Activated CD4-positive, alpha-beta T cell treated with anti-CD3 and anti-CD28 coated beads, Interleukin-2, amount 50 U/mL, for 16 hours (primary cell): ENCODE measurements around the gene ELFN1.

Experiments used
- DNase-seq: peaks from one replicate; pipeline ENCODE4 v3.0.0-alpha.2; 2020

The ELFN1 gene

GRCh38 chr7:1745576-1746490, 75.8 kb downstream of the ELFN1 start:
- no peak for DNase-seq

GRCh38 chr7:1746491-1746975, 76.5 kb downstream of the ELFN1 start:
- no peak for DNase-seq

GRCh38 chr7:1747004-1747801, 77.1 kb downstream of the ELFN1 start:
- no peak for DNase-seq

DNA sequence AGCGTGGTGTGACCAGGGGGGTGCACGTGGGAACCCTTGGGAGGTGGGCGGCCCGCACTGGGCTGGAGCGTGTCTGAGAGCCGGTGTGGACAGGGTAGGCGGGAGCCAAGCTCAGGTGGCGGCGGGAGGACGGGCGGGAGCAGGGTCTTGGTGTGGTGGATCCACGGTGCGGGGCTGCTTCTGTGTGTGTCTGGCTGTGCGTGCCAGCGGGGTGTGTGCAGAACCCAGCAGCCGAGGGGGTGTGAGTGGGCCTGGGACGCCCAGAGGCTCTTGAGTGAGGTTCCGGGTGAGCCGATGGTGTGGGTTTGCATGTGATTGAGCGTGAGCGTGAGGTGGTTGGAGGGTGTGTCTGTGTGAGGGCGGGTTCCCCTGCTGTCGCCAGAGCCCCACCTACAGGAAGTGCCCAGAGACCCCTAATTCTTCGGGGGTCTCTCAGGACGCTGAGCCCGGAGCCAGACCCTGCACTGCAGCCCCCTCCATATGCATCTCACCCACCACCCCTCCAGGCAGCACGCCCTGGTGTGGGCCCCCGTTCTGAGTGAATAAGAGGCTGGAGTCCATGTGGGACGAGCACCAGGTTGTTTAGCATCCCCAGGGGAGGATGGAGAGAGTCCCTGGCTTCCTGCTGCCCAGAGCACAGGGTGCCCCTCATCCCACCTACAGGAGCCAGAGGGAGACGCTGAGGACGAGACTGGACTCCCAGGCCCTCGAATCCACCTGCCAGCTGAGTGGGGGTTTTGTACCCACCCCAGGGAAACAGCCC, 78.2 kb downstream of the ELFN1 start:
- DNase-seq, result no peak

GRCh38 chr7:1748839-1749173, 78.7 kb downstream of the ELFN1 start:
- no peak for DNase-seq

DNA sequence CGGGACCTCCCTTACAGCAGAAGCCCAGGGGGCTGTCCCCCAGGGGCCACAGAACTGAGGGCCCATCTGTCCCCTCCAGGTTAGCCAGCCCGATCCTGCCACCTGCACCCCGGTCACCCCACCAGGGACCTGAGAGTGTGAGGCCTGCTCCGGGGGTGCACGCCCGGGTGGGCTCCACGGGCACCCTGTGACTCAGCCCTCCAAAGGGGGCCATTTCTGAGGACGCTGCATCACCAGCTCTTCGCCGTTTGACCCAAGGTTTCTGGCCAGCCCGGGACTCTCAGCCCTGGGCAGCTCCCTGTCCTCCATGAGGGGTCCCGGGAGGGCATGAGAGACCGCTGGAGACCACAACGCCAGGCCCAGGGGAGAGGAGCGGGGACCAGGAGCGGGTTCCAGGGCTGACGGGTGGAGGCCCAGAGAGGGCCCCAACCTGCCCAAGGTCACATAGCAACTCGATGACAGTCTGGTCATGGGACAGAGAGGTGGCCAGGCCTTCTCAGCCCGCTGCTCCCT, 79.3 kb downstream of the ELFN1 start:
- DNase-seq, result no peak

DNA sequence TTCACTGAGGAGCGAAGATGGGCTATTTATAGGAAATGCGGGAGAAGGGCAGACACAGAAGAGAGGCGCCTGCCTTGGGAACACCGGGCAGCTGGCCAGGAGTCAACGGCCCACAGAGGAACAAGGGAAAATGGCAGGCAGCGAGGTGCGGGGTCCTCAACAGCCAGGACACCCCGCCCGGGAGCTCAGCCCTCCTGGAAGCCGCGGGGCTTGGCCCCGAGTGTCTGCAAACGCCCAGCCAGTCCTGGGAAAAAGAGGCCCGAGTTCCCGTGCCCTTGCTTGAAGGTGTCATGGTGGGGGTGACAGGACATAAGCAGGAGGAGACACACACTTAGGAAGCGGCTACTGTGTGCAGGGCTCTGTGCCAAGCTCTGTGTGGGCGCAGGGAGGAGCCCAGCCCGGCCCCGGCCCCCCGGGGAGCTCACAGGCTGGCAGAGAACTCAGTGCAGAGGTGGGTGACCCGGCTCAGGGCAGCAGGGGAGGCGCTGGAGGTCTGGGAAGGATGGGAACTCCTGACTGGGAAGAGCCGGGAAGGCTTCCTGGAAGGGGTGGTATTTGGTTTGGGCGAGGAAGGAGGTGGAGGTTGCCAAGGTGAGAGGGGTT, 79.9 kb downstream of the ELFN1 start:
- DNase-seq, result no peak

DNA sequence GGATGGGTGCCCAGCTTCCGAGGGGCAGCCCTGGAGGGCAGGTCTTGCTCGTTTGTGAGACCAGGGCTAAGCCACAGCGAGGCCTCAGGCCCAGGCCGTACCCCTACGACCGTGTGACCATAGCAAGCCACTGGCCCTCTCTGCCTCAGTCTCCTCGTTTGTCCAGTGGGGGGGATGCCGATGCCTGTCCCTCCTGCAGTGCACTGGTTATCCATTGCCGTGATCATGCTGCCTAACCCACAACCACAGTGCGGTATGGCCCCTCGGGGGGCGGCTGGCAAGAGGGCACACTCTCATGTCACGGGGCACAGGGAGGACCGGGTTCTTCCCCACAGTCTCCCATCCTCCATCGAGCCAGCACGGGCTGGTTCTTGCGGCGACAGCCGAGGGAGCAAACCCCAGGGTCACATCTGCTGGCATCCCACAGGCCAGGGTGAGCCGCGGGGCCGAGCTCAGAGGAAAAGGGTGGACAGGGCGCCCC, 80.5 kb downstream of the ELFN1 start:
- no peak for DNase-seq

DNA sequence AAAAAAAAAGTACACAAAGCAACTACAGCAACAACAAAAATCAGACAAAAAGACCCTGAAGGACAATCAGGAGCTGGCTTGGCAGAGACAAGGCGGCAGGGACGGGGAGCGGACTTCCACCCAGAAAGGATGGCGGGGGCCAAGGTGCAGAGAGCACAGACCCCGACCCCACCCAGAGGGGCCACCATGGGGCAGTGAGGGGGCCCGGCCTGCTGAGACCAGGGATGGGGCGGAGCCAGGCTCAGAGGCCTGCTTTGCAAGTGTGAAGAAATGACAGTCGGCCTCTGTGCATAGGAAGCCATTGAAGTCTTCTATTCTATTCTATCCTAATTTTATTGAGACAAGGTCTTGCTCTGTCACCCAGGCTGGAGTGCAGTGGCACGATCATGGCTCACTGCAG, 82.0 kb downstream of the ELFN1 start:
- DNase-seq, result no peak

- no peak for DNase-seq
These were observed 82.9 kb downstream of the ELFN1 start for GRCh38 chr7:1752771-1753563.

GRCh38 chr7:1753564-1753867, 83.4 kb downstream of the ELFN1 start:
- DNase-seq, result no peak

DNA sequence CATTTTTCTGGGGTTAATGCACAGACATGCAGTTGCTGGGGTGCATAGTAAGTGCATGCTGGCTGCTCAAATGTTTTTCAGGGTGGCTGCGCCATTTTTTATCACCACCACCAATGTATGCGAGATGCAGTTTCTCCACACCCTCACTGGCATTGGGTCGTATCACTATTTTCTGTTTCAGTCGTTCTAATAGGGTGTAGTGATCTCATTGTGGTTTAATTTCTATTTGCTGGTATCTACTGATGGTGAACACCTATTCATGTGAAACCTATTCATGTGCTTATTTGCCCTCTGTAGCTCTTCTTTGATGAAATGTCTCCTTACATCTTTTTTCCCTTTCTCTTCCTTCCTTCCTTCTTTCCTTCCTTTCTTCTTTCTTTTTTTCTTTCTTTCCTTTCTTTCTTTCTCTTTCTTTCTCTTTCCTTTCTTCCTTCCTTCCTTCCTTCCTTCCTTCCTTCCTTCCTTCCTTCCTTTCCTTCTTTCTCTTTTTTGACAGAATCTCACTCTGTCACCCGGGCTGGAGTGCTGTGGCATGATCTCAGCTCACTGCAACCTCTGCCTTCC, 84.3 kb downstream of the ELFN1 start:
- no peak for DNase-seq

GRCh38 chr7:1755783-1756625, 85.9 kb downstream of the ELFN1 start:
- DNase-seq, result no peak

DNA sequence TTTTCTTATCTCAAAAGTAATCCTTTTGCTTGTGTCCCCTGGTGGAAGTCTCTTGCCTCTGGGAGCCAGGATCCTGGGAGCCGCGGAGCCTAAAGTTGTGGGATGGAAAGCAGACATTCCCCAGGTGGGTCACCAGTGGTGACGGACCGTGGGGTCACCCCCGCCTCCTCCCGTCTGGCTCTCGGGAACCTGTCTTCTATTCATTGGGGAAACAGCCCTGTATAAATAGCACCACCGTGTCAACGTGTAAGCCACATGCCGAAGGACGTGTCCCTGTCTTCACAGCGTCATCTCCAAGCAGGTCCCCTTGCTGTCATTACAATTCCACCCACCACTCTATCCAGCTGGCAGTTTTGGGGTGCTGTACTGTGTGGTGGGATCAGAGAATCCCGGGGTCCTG, 87.5 kb downstream of the ELFN1 start:
- DNase-seq, result no peak

GRCh38 chr7:1758028-1758858, 88.2 kb downstream of the ELFN1 start:
- no peak for DNase-seq

DNA sequence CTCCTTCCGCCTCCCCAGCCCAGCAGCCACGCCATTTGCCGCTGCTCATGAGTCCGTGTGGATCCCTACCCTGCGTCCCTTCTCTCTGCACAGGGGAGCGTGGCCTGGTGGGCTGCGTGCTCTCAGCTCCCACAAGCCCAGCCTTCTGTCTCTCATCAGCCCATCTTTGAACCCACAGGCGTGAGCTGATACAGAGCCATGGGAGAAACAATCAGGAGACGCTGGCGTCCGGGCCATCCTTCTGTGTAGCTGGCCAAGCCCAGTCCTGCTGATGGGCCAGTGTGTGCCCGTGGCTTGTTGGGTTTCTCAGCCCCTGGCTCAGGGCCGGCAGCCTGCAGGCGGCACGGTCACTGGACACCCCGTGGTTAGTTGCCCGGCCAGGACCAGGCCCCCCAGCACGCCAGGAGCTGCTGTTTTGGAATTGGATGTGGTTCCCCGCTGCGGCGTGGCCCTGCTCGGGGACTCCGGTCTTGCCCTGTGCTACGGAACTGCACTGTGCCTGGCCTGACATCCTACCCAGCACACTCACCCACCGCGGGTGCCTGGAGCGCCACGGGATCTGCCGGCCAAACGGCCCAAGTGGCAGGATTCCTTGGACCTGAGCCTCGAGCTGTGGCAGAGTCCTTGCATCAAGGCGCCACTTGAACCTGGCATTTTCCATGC, 88.9 kb downstream of the ELFN1 start:
- no peak for DNase-seq

DNA sequence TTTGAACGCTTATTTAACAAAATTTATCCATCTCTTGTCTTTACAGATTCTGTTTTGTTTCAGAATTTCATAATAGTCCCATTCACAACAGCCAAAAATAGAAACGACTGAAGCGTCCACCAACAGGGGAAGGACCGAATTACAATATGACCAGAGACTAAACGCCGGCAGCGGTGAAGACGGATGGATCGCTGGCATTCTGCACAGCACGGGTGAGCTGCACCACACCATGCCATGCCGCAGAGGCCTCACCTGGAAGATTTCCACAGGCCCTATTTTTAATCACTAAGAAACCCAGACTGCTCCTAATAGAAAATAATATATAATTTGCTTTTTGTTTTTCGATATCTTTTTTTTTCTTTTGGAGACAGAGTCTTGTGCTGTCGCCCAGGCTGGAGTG, 91.0 kb downstream of the ELFN1 start:
- DNase-seq, result no peak

DNA sequence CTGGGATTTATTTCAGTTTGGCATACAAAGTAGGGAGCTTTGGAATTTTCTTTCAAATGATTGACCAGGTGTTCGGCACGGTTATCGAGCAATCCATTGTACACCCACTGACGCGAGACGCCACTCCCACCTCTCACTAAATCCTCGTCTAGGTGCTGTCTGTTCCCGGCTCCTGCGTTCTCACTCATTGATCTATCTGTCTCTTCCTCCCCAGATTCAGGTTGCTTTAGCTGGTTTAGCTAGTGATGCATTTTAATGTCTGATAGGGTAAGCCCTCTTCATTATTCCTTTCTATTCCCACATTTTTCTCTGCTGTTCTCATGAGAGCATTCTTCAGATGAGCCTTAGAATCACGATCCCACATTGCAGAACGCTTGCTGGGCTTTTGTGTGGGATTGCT, 91.7 kb downstream of the ELFN1 start:
- DNase-seq, result no peak
